GM19395 (cell line): ENCODE measurements around the gene TRIB2.

ENCODE experiments used
- ATAC-seq: cut with Tn5 transposase; IDR thresholded peaks from one replicate; pipeline ENCODE4 v1.9.1; 2021; ENCODE audit warnings: mild to moderate bottlenecking, moderate library complexity; ENCODE audit not compliant: unreplicated experiment

Gene TRIB2

DNA sequence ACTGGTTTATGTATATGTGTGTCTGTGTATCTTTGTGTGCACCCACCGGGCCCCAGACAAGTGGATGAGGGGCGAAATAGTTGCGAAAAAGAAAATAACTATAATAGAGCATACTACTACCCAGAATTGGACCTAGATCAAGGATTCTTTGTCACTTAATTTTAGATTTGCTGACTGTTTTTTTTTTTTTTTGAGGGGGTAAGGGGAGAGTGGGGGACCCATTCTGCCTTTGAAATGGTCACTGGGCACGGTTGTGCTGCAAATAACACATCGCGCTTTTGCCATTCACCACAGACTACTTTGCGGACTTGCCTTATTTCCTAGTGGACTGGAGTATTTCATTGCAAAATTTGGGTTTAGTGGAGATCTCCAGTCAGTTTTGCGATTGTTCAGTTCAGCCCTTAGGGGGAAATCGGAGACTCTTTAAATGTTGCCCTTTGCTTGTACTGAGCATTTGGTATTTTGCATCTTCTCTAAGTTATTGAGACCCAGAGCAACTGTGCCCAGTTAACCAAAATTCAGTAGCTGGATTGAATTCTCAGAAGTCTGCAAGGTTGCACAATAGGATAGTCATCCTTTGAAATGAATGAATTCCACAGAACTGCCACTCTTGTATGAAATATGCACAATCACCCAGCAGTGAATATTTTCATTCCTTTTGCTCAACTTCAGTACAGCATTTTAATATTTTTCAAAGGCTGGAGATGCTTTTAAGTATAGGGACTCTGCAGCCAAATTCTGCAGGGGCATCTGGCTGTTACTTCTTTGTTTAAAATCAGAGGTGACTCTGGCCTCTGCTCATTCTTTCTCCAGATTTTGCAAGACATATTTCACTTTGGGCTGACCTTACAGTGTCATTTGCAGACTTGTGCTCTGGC, 2.9 kb downstream of the TRIB2 start:
- no peak for ATAC-seq

DNA sequence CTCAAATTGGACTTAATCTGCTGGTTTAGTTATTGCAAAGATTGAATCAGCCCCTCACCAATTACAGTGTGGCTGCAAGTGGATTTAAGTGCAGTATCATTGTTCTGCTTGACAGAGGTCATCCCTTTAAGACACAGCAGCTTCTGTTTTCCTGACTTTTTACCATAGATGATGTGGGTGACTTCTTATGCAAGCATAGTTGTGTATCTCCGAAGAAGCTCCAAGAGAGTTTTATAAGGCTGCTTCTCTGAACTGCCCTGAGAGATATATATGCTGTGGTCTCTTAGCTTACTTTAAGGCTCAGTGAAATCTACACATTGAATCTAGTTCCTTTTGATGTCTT, 3.5 kb downstream of the TRIB2 start:
- no peak for ATAC-seq

DNA sequence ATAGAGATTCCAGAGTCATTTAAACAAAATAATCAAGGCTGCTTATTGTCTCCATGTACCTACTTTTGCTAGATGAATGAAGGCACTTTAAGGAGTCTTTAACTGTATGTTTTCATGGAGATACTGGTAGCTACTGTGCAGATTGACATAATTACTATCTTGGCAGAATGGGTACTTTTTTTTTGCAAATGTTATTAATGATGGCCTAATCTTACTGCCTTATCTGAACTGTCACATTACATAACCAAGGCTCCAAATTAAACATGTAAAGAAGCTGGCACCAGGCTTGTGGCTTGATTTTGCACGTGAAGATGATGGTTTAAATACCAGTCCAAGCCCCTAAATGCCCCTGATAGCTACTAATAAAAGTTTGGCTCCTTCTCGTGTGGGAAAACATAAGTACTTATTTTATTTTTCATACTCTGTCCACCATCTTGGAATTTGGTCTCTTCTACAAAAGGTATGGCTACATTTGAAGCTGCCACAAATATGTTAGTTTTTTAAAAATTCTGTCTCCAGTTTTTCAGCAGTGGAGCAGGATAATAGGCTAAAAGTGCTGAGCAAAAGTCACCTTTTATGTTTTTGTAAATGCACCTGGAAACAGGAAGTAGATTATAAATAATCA, 4.1 kb downstream of the TRIB2 start:
- no peak for ATAC-seq

DNA sequence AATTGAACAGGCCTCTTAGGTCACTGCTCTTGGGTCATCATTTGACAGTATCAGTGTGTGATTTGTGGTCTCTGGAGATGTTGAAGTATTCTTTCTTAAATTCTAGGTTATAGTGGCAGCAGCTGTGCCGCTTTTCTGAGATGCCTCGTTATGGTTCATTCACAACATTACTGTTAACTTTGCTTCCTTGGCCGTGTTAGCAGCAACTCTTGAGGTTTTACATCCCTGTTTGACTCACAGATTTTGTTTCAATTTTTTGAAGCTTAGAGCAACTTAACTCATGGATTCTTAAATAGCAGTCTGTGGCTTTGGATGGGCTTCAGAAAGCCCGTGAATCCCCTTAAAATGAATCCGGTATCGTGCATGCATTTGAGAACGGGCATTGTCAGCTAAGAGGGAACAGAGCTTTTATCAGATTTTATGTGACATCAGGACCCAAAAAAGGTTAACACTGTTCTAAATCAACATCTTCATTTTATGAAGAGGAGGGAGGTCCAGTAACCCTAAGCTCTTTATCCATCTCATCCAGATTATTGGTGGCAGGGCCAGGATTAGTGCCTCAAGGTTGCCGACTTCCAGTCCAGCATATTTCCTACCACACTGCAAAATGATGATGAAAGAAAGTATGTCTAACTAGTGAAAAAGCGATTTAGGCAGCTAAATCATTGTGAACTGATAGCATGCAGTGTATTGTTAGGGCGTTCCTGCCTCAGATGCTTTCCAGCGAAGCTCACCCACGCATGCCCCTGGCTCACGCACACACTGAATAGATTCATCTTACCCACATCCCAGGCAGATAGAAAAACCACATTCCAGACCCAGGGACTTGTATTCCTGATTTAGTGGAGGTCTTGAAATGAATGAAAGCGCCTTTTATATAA, 5.1 kb downstream of the TRIB2 start:
- ATAC-seq, result no peak

DNA sequence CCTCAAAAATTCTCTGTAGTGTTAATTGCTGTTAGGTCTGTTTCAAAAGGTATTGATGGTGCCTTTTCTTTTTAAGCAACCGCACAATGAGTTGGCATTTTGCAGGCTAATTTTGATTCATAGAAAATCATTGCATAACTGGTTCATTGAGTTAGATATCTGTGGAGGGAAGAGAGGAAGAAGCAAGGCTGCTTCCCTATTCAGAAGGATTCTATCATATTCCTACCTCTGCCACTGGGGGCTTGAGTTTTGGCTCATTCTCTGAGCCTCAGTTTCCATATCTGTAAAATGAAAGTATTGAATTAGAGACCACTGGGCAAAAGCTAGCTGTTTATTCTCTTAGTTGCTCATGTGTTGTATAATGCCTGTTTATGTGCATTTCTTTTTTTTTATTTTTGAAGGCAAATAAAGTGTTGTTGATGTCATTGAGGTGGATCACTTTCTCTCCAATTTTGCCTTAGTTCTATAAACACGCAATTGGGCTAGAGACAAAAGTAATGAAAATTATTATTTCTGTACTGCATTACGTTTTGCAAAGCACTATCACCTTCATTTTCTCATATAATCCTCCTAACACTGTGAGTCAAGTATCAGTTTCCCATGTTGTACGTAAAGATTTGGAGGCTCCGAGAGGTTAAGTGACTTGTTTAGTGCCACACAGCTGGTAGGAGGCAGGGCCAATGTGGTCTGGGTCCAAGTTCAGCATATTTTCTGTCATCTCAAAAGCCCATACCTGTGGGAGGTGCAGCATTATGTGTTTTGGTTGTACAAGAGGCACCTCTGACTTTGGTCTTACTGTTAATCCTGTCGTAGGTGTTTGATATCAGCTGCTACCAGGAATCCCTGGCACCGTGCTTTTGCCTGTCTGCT, 5.9 kb downstream of the TRIB2 start:
- no peak for ATAC-seq

DNA sequence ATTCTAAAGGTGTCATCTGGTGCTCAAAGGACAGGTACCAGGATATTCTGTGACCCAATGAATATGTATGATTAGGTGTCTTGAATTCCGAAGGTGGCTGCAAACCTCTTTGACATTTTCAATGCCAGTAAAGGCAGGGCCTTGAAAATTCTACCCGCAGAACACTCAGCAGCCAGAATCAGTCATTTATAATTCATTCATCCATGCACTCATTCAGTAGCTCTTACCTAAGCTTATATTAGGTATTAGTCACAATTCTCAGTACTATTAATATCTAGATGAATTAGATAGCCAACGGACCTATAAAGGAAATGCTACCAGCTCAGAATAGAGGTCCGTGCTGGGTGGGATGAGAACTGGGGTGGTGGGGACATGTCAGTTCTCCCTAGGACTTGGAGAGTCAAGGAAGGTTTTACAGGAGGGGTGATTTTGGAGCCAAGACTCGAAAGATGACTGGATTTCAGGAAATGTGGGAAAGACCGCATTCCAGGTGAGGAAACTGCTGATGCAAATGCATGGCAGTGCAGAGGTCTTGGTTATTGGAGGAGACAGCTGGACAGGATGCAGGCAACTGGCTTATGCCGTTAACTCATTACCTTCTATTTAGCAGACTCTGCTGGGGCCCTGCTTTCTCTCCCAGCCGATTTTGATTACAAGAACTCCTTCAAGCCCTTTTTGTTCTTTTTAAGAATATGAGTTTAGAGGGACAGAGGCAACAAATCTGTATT, 7.2 kb downstream of the TRIB2 start:
- ATAC-seq, result no peak

DNA sequence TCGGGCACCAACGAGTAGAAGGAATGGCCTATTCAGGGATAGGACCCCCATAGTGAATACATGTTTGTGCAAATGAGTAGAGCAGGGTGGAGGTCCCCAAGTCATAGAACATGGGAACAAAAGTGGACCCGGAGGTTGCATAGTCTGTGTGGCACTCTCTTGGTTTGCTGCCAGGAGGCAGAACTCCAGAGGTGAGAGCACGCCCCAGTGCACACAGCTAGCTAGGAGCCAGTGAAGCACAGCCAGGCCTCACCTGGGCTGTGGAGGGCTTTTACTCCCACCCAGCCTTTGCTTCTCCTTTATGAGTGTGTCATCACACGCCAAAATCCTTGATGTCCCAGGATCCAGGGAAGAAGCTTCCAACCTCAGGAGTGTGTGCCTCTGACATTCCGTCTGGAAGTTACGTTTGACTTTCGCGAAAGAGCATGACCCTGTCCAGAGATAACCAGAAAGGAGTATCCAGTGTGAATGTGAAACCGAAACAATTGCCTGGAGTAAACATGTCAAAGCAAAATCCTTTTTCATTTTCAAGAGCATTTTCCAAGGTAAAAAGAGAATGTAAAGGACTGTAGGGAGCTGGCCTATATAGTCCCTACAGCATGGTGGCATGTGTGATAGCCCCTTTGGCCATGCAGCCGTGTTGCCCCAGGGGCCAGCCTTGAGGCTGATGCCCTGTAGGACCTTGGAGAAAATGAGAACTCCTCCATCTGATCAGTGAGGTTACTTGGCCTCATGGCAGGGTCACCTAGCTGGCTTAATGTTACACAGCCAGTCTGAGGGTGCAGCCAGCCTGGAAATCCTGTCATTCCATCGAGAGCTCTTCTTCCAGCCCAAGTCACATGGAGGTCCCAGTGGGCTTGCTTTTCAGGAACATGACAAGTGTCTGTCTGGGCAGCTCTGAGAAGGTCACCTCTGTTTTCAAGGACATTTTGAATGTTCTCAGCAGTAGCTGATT, 8.8 kb downstream of the TRIB2 start:
- no peak for ATAC-seq

DNA sequence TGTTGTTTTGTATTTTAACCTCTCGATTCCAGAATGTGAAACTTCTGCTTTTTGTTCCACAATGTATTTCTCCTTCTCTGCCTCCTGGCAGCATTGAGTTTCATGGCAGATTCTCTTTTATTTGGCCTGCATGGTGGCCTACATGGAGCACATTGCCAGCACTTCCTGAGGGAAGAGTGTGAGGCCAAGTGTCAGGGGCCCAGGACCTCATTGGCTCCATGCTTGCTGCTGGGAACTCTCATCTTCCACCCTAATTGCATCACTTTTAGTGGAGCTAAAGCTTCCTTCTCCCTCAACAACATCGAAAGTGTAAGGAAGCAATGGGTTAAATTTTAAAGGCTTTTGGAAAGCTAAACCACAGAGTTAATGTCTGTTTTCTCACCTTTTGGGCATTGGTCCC, 9.5 kb downstream of the TRIB2 start:
- no peak for ATAC-seq

DNA sequence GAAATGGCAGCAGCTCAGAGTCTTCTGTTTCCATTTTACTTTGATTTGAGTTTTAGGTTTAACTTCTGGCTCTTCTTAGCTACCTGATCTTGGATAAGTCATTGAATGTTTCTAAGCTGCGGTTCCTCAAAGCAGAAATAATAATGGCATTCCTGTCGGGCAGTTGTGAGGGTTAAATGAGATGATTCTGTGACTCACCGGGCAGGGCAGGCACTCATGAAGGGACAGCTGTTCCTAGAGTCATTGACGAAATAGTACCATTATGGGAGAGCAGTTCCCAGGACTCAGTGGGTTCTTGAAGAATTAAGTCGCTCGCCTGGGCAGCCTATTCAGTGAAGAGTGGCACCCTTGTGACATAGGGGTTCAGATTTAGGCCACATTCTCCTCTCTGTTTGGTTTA, 10.3 kb downstream of the TRIB2 start:
- no peak for ATAC-seq

DNA sequence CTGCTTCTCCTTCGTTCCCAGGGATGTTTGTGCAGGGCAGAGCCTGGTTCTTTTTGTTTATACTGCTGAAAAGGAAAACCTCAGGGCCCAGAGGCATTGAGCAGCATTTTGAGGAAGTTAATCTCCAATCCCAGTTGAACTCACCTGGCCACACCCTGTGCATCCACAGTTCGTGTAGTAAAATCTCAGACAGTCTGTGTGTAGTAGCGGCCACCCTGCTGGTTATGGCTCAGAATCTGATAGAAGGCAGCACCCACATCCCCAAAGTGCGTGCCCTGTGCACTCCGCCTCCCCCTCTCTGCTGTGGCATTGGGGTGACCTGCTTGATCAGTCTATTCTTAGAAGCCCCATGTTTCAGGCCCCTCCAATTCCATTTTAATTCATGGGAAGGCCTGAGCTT, 10.9 kb downstream of the TRIB2 start:
- ATAC-seq, result no peak

DNA sequence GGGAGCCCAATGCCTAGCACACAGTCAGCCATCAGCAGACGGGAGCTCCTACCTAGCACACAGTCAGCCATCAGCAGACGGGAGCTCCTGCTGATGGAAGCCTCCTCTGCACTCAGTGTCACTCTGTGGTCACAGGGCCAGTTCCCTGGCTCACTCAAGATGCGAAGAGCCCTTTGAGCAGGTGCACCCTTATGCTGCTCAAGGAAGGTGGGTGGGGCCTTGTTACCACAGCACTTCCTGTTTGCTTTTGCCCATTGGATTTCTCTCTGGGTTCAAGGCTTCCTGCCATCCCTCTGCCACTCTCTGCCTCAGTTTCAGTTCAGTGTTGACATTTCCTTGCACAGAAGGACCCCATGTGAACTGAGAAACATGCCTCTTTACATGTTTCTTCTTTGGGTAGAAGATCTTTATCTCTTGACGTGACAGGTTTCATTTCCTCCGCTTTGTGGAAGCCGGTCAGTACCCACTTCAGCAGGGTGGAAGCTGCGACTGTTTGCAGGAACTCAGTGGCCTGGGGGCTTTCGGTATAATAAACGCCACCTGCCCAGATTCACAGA, 11.6 kb downstream of the TRIB2 start:
- ATAC-seq, result peak; percentile 94

DNA sequence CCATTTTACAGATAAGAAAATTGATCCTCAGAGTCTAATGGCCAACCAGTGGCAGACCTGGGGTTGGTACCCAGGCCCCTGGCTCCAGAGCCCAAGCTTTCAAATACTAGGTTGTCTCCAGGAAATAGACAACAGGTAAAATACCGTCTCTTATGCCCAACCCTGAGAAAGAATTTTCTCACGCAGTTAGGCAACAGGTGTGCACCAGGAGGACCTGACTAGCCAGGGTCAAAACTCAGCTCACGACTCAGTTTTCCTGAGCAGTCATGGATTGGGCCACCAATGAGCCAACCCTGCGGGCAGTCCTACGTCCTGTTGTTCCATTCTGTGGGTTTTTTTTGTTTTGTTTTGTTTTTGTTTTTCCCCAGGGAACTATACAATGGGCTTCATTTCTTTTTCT, 13.5 kb downstream of the TRIB2 start:
- ATAC-seq, result no peak

DNA sequence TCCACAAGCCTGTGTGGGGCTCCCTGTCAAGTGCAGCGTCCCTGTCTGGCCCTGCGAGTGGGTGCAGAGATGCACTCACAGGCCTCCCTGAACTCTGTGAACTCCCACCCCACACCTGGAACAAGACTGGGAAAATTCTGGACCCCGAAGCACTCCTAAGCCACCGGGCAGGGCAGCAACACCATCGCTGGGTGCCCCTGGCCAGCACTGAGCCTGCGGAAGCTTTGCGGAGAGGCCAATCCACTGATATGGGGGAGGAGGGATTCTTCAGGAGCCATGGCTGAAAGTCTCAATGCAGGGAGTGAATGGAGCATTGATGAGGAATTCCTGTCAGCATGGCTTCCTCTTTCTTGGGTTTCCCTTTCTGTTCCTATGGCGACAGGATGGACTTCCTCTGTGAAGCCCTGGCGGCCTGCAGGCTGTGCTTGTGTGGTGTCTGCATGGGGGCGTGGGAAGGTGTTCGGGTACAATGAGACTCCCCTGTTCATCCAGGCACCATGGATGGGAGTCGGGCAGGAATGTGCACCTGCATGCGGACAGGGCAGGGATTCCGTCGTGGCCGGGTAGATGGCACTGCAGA, 15.1 kb downstream of the TRIB2 start:
- ATAC-seq, result no peak

DNA sequence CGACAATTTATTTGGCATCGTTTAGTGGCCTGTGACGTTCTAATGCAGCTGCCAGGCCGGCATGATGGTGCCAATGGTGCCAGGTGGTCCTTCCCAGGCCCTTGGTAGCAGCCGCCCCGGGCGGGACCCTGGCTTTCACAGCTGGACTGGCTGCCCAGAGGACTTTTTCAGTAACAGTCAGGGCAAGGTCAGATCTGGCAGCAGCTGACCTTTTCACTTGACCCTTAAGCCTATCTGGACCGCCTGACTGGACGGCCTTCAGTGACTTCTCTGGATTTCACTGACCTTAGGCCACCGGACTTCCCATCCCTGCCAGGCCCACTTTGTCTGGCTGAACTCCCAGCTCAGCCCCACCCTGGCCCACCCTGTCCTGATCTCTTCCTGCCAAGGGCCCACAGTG, 15.9 kb downstream of the TRIB2 start:
- ATAC-seq, result no peak

DNA sequence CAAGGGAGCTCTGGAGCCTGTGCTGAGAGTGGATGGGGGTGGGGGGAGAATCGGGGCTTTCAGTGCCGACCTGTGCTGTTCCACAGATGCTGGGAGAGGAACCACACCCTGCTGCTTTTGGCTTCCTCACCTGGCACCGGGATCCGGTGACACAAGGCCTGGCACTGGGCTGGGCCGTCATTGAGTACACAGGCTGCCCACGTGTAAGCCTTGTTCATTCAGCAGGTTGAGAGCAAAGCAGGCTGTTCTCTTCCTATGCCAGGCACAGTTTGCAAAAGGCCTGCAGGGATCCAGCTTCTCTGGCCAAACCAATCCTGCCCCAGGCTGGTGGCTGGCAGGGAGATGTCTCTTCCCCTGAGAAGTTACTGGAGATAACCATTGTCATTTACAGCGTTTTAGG, 17.1 kb downstream of the TRIB2 start:
- ATAC-seq, result no peak

DNA sequence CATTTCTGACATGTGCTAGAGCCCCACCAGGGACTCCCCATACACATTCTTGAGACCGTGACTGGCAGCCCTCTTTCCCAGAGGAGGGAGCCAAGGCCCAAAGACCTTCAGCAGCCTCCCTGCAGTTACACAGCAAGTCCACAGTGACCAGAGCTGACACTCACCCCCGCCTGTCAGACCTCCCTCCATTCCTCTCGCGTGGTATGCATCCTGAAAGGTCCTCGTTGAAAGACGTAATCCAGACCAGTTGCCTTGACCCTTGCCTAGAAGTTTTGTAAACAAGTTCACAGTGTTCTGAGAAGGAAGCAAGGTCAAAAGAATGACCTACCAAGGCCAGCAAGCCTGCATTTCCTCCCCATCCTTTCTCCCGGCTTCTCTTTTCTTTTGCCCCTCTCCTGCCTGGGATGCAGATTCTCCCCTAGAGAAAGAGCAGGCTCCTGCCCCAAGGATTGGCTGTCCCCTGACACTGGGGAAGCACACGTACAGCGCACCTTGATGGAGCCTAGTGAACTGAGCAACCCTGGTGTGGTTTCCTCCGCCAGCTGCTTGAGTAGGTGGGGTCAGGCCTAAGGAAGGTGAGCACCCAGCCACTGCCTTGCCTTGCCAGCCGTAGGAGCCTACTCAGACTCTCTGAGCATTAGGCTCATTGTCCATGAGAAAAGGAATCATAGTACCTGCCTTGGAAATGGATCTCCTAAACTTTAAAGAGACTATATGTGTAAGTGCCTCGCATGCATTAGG, 18.3 kb downstream of the TRIB2 start:
- ATAC-seq, result no peak

DNA sequence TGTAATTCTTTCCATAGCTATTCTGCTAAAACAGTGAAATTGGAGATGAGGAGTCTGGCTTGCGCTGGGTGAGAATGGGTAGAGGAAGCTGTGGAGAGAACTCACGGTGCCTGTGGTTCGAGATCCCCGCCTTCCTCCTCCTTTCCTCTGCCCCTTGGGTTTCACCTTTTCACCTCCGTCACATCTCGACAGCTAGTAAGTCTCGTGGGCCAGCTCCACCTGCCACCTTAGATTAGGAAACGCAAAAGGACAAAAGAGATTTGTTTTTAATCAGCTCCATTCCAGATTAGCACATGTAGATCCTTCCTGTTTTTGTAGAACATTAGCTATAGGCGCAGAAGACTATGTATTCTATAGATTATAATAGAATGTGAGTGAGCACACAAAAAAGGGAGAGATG, 20.6 kb downstream of the TRIB2 start:
- no peak for ATAC-seq
